HepG2 (cell line): ENCODE data around the gene NUDT21. TPM values are rescaled to one million over a fixed set of nuclear protein-coding genes. Genes with fewer than 3 reads are reported as not detected.
"Not testable (repeated sequence)": the region's sequence is repeated elsewhere in the genome, so short reads cannot be mapped to it uniquely, and the experiment has no call there.

Source experiments
- ATAC-seq: fragments of 200-7000 bp; cut with Tn5 transposase; 3 replicates; pipeline ENCODE4 v1.9.1; 2020; ENCODE audit warnings: mild to moderate bottlenecking, moderate library complexity
- BruUV-seq: library from RNA; stranded (reverse); fragments of 400-500 nt; replicated peaks from 2 replicates; lab custom pipeline; 2021; lab: Mats Ljungman, UMichigan
- CTCF ChIA-PET: fragments of 300-600 bp; formaldehyde crosslinking; extraction: SDS; loops from one replicate; lab custom pipeline; 2021; ENCODE audit warnings: low total read pairs, inconsistent platforms, low intra/inter-chr PET ratio; lab: Yijun Ruan, JAX
- POLR2A ChIA-PET: fragments of 350-600 bp; sonication (Branson Sonifier 250); formaldehyde crosslinking; loops from one replicate; lab custom pipeline; 2020; ENCODE audit warnings: antibody characterized with exemption, inconsistent platforms; lab: Yijun Ruan, JAX
- DNase-seq: peaks from one replicate; pipeline ENCODE4 v3.0.0-alpha.2; 2015; ENCODE audit warnings: low spot score
- FAIRE-seq: peaks from 3 replicates; lab custom pipeline; 2011; peaks lifted over from hg19 to GRCh38; lab: Jason Lieb, UNC
- H2AFZ ChIP-seq: one replicate; pipeline ENCODE4 v1.6.1; 2011; ENCODE audit warnings: low read length, inconsistent platforms
- H3K27ac ChIP-seq: fragments of 300-600 bp; 3 replicates; pipeline ENCODE4 v1.8.0; 2011; ENCODE audit warnings: mixed run types, mild to moderate bottlenecking, mixed read lengths, low read length, inconsistent platforms; ENCODE audit not compliant: insufficient read depth; ENCODE audit errors: extremely low read length
- H3K27me3 ChIP-seq, 2 experiments: fragments of 200-600 bp in 1 of 2; 2 replicates in 1 of 2; 3 replicates in 1 of 2; pipeline versions ENCODE4 v1.6.0 to v1.8.0; 2011; ENCODE audit warnings: low read length in 2 of 2, mild to moderate bottlenecking in 2 of 2, moderate library complexity in 2 of 2, inconsistent platforms in 1 of 2; ENCODE audit not compliant: insufficient read depth in 2 of 2, control insufficient read depth in 1 of 2
- H3K36me3 ChIP-seq, 2 experiments: fragments of 200-600 bp in 1 of 2; replicated peaks in 1 of 2; 2 replicates in 1 of 2; 3 replicates in 1 of 2; pipeline versions ENCODE4 v1.5.1 to v1.8.0; 2011; ENCODE audit warnings: low read length in 2 of 2, inconsistent platforms in 1 of 2; ENCODE audit not compliant: insufficient read depth in 2 of 2, control insufficient read depth in 1 of 2
- H3K4me1 ChIP-seq: 2 replicates; pipeline ENCODE4 v1.5.1; 2012; ENCODE audit warnings: low read length, inconsistent platforms; ENCODE audit not compliant: insufficient read depth
- H3K4me2 ChIP-seq: 2 replicates; pipeline ENCODE4 v1.6.0; 2011; ENCODE audit warnings: low read depth, low read length, inconsistent platforms
- H3K4me3 ChIP-seq, 3 experiments: fragments of 200-600 bp in 1 of 3; sonication (generic), shearing (Covaris generic) in 1 of 3; replicated peaks in 1 of 3; 2 replicates each; pipeline ENCODE4 v1.5.1; 2011 to 2016; ENCODE audit warnings: low read length in 3 of 3, inconsistent platforms in 2 of 3, low read depth in 2 of 3, mild to moderate bottlenecking in 2 of 3, control low read depth in 1 of 3, mixed read lengths in 1 of 3; ENCODE audit not compliant: insufficient read depth in 1 of 3
- H3K79me2 ChIP-seq: one replicate; pipeline ENCODE4 v1.6.1; 2011; ENCODE audit warnings: low read length, inconsistent platforms; ENCODE audit not compliant: insufficient read depth
- H3K9ac ChIP-seq: 2 replicates; pipeline ENCODE4 v1.6.0; 2011; ENCODE audit warnings: mild to moderate bottlenecking, low read depth, low read length, inconsistent platforms; ENCODE audit not compliant: insufficient read depth
- H3K9me3 ChIP-seq: 2 replicates; pipeline ENCODE4 v1.5.1; 2012; ENCODE audit warnings: mild to moderate bottlenecking, low read length
- H4K20me1 ChIP-seq: 2 replicates; pipeline ENCODE4 v1.6.0; 2011; ENCODE audit warnings: inconsistent platforms, mild to moderate bottlenecking, low read length, moderate library complexity; ENCODE audit not compliant: insufficient read depth
- WGBS: methylation state at CpG from one replicate; pipeline ENCODE4 v1.1.6; 2017; ENCODE audit warnings: low lambda C conversion rate; 5-methylcytosine and 5-hydroxymethylcytosine counted together
- in situ Hi-C: cut with HindIII; loops from 2 replicates; pipeline ENCODE4 v1.10.0; 2017; ENCODE audit warnings: low pct_unique_long_range_greater_than_20kb; ENCODE audit not compliant: extremely low pct_ligation_motif_present
- intact Hi-C: fragments of 100-400 bp; cut with micrococcal nuclease; formaldehyde crosslinking; loops from one replicate; pipeline ENCODE4 v1.10.0; 2022; ENCODE audit not compliant: unreplicated experiment
- polyA plus RNA-seq, 8 experiments: library from polyadenylated mRNA; depleted of rRNA in 3 of 8; stranded (reverse) in 7 of 8; unstranded in 1 of 8; fragments of >200 nt; fragmentation: Illumina TruSeq in 4 of 8; extraction: Trizol in 4 of 8; gene quantifications; 2 replicates each; pipeline versions ENCODE4 v1.2.1 to v1.2.3, GENCODE V29; 2011 to 2016; ENCODE audit warnings: low read depth in 4 of 8, missing spikeins in 1 of 8, mixed read lengths in 1 of 8; ENCODE audit not compliant: insufficient read depth in 1 of 8
- total RNA-seq, 5 experiments: library from RNA; depleted of rRNA; stranded (reverse); fragments of >200 nt; fragmentation: Illumina TruSeq; extraction: Trizol; gene quantifications; 2 replicates each; pipeline ENCODE4 v1.2.3, GENCODE V29; 2016; ENCODE audit warnings: low read depth in 1 of 5

NUDT21 gene
- total and polyA plus RNA-seq, 2 of the 13 experiments (the other 11 are each of a cell fraction or from before 2014, with no cell fraction given) = 177 to 210 TPM

DNA sequence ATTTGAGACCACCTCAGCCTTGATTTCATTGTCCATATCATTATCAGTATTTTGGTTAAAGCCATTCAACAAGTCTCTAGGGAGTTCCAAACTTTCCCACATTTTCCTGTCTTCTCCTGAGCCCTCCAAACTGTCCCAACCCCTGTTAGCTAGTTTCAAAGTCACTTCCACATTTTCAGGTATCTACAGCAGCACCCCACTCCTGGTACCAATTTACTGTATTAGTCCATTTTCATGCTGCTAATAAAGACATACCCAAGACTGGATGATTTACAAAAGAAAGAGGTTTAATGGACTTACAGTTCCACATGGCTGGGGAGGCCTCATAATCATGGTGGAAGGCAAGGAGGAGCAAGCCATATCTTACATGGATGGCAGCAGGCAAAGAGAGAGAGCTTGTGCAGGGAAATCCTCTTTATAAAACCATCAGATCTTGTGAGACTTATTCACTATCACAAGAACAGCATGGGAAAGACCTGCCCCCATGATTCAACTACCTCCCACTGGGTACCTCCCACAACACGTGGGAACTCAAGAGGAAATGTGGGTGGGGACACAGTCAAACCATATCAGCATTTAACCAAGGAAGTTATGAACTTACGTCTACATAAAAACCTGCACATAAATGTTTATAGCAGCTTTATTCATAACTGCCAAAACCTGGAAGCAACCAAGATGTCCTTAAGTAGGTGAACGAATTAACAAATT, 70.2 kb downstream of the NUDT21 start:
- peaks cover 29% of the 10 kb centered on the region for H3K4me1 ChIP-seq
- POLR2A ChIA-PET, CTCF ChIA-PET, H3K79me2 ChIP-seq, DNase-seq, H3K27ac ChIP-seq, in situ Hi-C loops, H4K20me1 ChIP-seq, H3K9ac ChIP-seq, H2AFZ ChIP-seq, BruUV-seq, ATAC-seq, H3K4me3 ChIP-seq, H3K4me2 ChIP-seq, H3K27me3 ChIP-seq: not testable (repeated sequence)
- FAIRE-seq = peak; percentile 30
- H3K36me3 ChIP-seq = peaks cover 17 to 57% of the 10 kb centered on the region in 2 experiments
- intact Hi-C loops = loop anchor here (5.0 kb wide), 1 partner anchor 71 kb away; the partner anchor contains the start of genes NUDT21 and OGFOD1
- H3K9me3 ChIP-seq = peaks cover 13% of the 10 kb centered on the region
- WGBS = 98% methylated on average over 3 of the region's 3 CpGs

Other genes starting within 250 kb of the NUDT21 start
- 80.0 and 108 TPM in 2 replicates for gene AMFR, start 25.8 kb downstream of the NUDT21 start, total RNA-seq (2016; rRNA removed; fragmentation: Illumina TruSeq; extraction: Trizol)
- 52.9 and 65.3 TPM in 2 replicates for gene AMFR, start 25.8 kb downstream of the NUDT21 start, polyA plus RNA-seq (2011; rRNA removed)
- gene OGFOD1, start 222 bp upstream of the NUDT21 start, total RNA-seq (2016; rRNA removed; fragmentation: Illumina TruSeq; extraction: Trizol) = 81.3 and 160 TPM in 2 replicates
- gene OGFOD1, start 222 bp upstream of the NUDT21 start, polyA plus RNA-seq (2011; rRNA removed) = 31.1 and 35.2 TPM in 2 replicates
- 59.7 and 63.5 TPM in 2 replicates for gene BBS2, start 68.7 kb upstream of the NUDT21 start, total RNA-seq (2016; rRNA removed; fragmentation: Illumina TruSeq; extraction: Trizol)
- 58.2 and 68.3 TPM in 2 replicates for gene BBS2, start 68.7 kb upstream of the NUDT21 start, polyA plus RNA-seq (2011; rRNA removed)
- gene MT4, start 113.7 kb upstream of the NUDT21 start, total RNA-seq (2016; rRNA removed; fragmentation: Illumina TruSeq; extraction: Trizol) = not detected in 2 replicates
- not detected in 2 replicates for gene MT4, start 113.7 kb upstream of the NUDT21 start, polyA plus RNA-seq (2011; rRNA removed)
- not detected in 2 replicates for gene MT3, start 138.2 kb upstream of the NUDT21 start, total RNA-seq (2016; rRNA removed; fragmentation: Illumina TruSeq; extraction: Trizol)
- not detected in 2 replicates for gene MT3, start 138.2 kb upstream of the NUDT21 start, polyA plus RNA-seq (2011; rRNA removed)
- gene MT2A, start 157.3 kb upstream of the NUDT21 start, total RNA-seq (2016; rRNA removed; fragmentation: Illumina TruSeq; extraction: Trizol) = 371 and 409 TPM in 2 replicates
- gene MT2A, start 157.3 kb upstream of the NUDT21 start, polyA plus RNA-seq (2011; rRNA removed) = 115 and 135 TPM in 2 replicates
- gene MT1E, start 174.4 kb upstream of the NUDT21 start, total RNA-seq (2016; rRNA removed; fragmentation: Illumina TruSeq; extraction: Trizol) = 1,072 and 1,398 TPM in 2 replicates
- gene MT1E, start 174.4 kb upstream of the NUDT21 start, polyA plus RNA-seq (2011; rRNA removed) = 65.7 and 110 TPM in 2 replicates
- 4.6 and 5.5 TPM in 2 replicates for gene MT1M, start 181.3 kb upstream of the NUDT21 start, total RNA-seq (2016; rRNA removed; fragmentation: Illumina TruSeq; extraction: Trizol)
- gene MT1M, start 181.3 kb upstream of the NUDT21 start, polyA plus RNA-seq (2011; rRNA removed) = not detected in 2 replicates
- gene MT1A, start 187.3 kb upstream of the NUDT21 start, total RNA-seq (2016; rRNA removed; fragmentation: Illumina TruSeq; extraction: Trizol) = 10.4 and 14.0 TPM in 2 replicates
- gene MT1A, start 187.3 kb upstream of the NUDT21 start, polyA plus RNA-seq (2011; rRNA removed) = 4.8 and 8.3 TPM in 2 replicates
- gene MT1B, start 200.6 kb upstream of the NUDT21 start, total RNA-seq (2016; rRNA removed; fragmentation: Illumina TruSeq; extraction: Trizol) = 0.89 TPM in 1 of 2 replicates, not detected in the other
- not detected in 2 replicates for gene MT1B, start 200.6 kb upstream of the NUDT21 start, polyA plus RNA-seq (2011; rRNA removed)
- gene MT1F, start 206.6 kb upstream of the NUDT21 start, total RNA-seq (2016; rRNA removed; fragmentation: Illumina TruSeq; extraction: Trizol) = 169 and 211 TPM in 2 replicates
- gene MT1F, start 206.6 kb upstream of the NUDT21 start, polyA plus RNA-seq (2011; rRNA removed) = 1.2 and 1.9 TPM in 2 replicates
- 377 and 511 TPM in 2 replicates for gene MT1G, start 216.7 kb upstream of the NUDT21 start, total RNA-seq (2016; rRNA removed; fragmentation: Illumina TruSeq; extraction: Trizol)
- 1.1 and 3.6 TPM in 2 replicates for gene MT1G, start 216.7 kb upstream of the NUDT21 start, polyA plus RNA-seq (2011; rRNA removed)
- gene MT1H, start 218.5 kb upstream of the NUDT21 start, total RNA-seq (2016; rRNA removed; fragmentation: Illumina TruSeq; extraction: Trizol) = 0.60 TPM in 1 of 2 replicates, not detected in the other
- gene MT1H, start 218.5 kb upstream of the NUDT21 start, polyA plus RNA-seq (2011; rRNA removed) = not detected in 2 replicates
- gene MT1X, start 231.1 kb upstream of the NUDT21 start, total RNA-seq (2016; rRNA removed; fragmentation: Illumina TruSeq; extraction: Trizol) = 288 and 327 TPM in 2 replicates
- 9.8 and 19.7 TPM in 2 replicates for gene MT1X, start 231.1 kb upstream of the NUDT21 start, polyA plus RNA-seq (2011; rRNA removed)